HG03457 (cell line): ENCODE data around the gene RPS6KA2.
"Not testable (repeated sequence)": the region's sequence is repeated elsewhere in the genome, so short reads cannot be mapped to it uniquely, and the experiment has no call there.

Experiments
- ATAC-seq: cut with Tn5 transposase; IDR thresholded peaks from one replicate; pipeline ENCODE4 v1.9.1; 2021; ENCODE audit warnings: moderate number of reproducible peaks; ENCODE audit not compliant: unreplicated experiment

Gene RPS6KA2

GRCh38 chr6:166558156-166559005, 68.7 kb downstream of the RPS6KA2 start:
- no peak for ATAC-seq

GRCh38 chr6:166556863-166557322, 70.2 kb downstream of the RPS6KA2 start:
- no peak for ATAC-seq

GRCh38 chr6:166556336-166556735, 70.7 kb downstream of the RPS6KA2 start:
- ATAC-seq, result no peak

- ATAC-seq, result no peak
Measured at GRCh38 chr6:166555086-166555485, 72.0 kb downstream of the RPS6KA2 start.

GRCh38 chr6:166554316-166554715, 72.7 kb downstream of the RPS6KA2 start:
- no peak for ATAC-seq

GRCh38 chr6:166553563-166554271, 73.3 kb downstream of the RPS6KA2 start:
- ATAC-seq, result no peak

GRCh38 chr6:166552600-166552999, 74.5 kb downstream of the RPS6KA2 start:
- ATAC-seq, result no peak

- ATAC-seq, result no peak
Measured at GRCh38 chr6:166551754-166552495, 75.1 kb downstream of the RPS6KA2 start.

GRCh38 chr6:166546653-166547052, 80.4 kb downstream of the RPS6KA2 start:
- ATAC-seq, result no peak

GRCh38 chr6:166545156-166546034, 81.7 kb downstream of the RPS6KA2 start:
- no peak for ATAC-seq

GRCh38 chr6:166544296-166544605, 82.8 kb downstream of the RPS6KA2 start:
- ATAC-seq, result no peak

- no peak for ATAC-seq
Measured at GRCh38 chr6:166543603-166544295, 83.3 kb downstream of the RPS6KA2 start.

- no peak for ATAC-seq
Measured at GRCh38 chr6:166542580-166542912, 84.5 kb downstream of the RPS6KA2 start.

- ATAC-seq, result no peak
Measured at GRCh38 chr6:166541876-166542579, 85.0 kb downstream of the RPS6KA2 start.

GRCh38 chr6:166541366-166541765, 85.7 kb downstream of the RPS6KA2 start:
- peak; percentile 12 for ATAC-seq

- peak; percentile 91 for ATAC-seq
Measured at GRCh38 chr6:166540631-166541331, 86.3 kb downstream of the RPS6KA2 start.

- no peak for ATAC-seq
Measured at GRCh38 chr6:166539543-166539942, 87.5 kb downstream of the RPS6KA2 start.

- not testable (repeated sequence) for ATAC-seq
Measured at GRCh38 chr6:166539011-166539385, 88.1 kb downstream of the RPS6KA2 start.
